COLO668 (cell line): ENCODE measurements around the gene PLXNB3.
"Not testable (repeated sequence)": the region's sequence is repeated elsewhere in the genome, so short reads cannot be mapped to it uniquely, and the experiment has no call there.

ENCODE experiments used
- DNase-seq: peaks from one replicate; lab custom pipeline; 2025; ENCODE audit not compliant: unreplicated experiment; lab: John Stamatoyannopoulos, UW

The PLXNB3 gene

GRCh38 chrX:153763989-153764755, at the start of gene PLXNB3:
Gene PLXNB3 (plus strand): TSS chrX:153764249. CDS start chrX:153765536, 1,287 bp downstream.
- DNase-seq: peak; percentile 91

- no peak for DNase-seq
These were observed 49.8 kb upstream of the PLXNB3 start for GRCh38 chrX:153714256-153714655.

GRCh38 chrX:153717445-153717844, 46.6 kb upstream of the PLXNB3 start:
- no peak for DNase-seq

- DNase-seq: no peak
These were observed 44.8 kb upstream of the PLXNB3 start for GRCh38 chrX:153719238-153719637.

- no peak for DNase-seq
These were observed 44.3 kb upstream of the PLXNB3 start for GRCh38 chrX:153719701-153720100.

GRCh38 chrX:153722704-153723350, 41.2 kb upstream of the PLXNB3 start:
- DNase-seq: peak; percentile 17

GRCh38 chrX:153723351-153724251, 40.4 kb upstream of the PLXNB3 start:
- peak; percentile 74 for DNase-seq

- DNase-seq: peak; percentile 99
These were observed 39.6 kb upstream of the PLXNB3 start, which contains the start of the genes ABCD1 and BCAP31 for GRCh38 chrX:153724252-153725038. Gene ABCD1 (plus strand): TSS chrX:153724856. CDS start chrX:153725267, 411 bp downstream. Gene BCAP31 (minus strand): TSS chrX:153724387. CDS start chrX:153723244, 1,143 bp downstream.

GRCh38 chrX:153725039-153725831, 38.8 kb upstream of the PLXNB3 start:
- peak; percentile 68 for DNase-seq

- DNase-seq: no peak
These were observed 38.2 kb upstream of the PLXNB3 start for GRCh38 chrX:153725832-153726285.

- DNase-seq: peak; percentile 64
These were observed 37.5 kb upstream of the PLXNB3 start for GRCh38 chrX:153726286-153727122.

- DNase-seq: peak; percentile 31
These were observed 36.7 kb upstream of the PLXNB3 start for GRCh38 chrX:153727123-153727931.

- DNase-seq: no peak
These were observed 36.0 kb upstream of the PLXNB3 start for GRCh38 chrX:153728095-153728494.

GRCh38 chrX:153728951-153729631, 35.0 kb upstream of the PLXNB3 start:
- DNase-seq: no peak

GRCh38 chrX:153730115-153730514, 33.9 kb upstream of the PLXNB3 start:
- DNase-seq: not testable (repeated sequence)

- no peak for DNase-seq
These were observed 32.8 kb upstream of the PLXNB3 start for GRCh38 chrX:153731117-153731844.

- no peak for DNase-seq
These were observed 32.2 kb upstream of the PLXNB3 start for GRCh38 chrX:153731845-153732215.
